MM.1S (cell line): Measurements from ENCODE around the gene ZNF680.

ENCODE experiments used
- EZH2 ChIP-seq: fragments of 300-600 bp; sonication (generic); optimal IDR thresholded peaks from 2 replicates; pipeline ENCODE3; 2017; ENCODE audit warnings: low read depth, mild to moderate bottlenecking, antibody characterized with exemption, low read length, mixed read lengths
- TF ChIP-seq, protein P1 (sequence below): fragments of 300-600 bp; sonication (generic); IDR thresholded peaks from 2 replicates; pipeline ENCODE4 v1.5.1; 2016; ENCODE audit warnings: antibody characterized with exemption, low read length, mixed read lengths

DNA sequence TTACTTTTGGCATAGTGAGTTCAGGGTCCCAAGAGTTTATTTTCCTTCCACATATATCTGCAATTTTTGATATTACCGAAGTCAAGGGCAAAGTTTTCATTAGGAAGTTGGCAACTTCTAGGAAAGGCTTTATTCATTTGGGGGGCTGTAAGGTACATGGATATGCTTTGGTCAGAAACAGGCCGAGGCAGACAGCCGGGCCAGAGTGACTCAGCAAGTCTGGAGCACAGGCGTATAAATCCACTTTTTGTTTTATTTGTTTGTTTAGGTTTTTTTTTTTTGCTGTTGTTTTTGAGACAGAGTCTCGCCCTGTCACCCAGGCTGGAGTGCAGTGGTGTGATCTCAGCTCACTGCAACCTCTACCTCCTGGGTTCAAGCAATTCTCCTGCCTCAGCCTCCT lies 3.7 kb downstream of the ZNF680 start:
- TF ChIP-seq, protein P1, sequence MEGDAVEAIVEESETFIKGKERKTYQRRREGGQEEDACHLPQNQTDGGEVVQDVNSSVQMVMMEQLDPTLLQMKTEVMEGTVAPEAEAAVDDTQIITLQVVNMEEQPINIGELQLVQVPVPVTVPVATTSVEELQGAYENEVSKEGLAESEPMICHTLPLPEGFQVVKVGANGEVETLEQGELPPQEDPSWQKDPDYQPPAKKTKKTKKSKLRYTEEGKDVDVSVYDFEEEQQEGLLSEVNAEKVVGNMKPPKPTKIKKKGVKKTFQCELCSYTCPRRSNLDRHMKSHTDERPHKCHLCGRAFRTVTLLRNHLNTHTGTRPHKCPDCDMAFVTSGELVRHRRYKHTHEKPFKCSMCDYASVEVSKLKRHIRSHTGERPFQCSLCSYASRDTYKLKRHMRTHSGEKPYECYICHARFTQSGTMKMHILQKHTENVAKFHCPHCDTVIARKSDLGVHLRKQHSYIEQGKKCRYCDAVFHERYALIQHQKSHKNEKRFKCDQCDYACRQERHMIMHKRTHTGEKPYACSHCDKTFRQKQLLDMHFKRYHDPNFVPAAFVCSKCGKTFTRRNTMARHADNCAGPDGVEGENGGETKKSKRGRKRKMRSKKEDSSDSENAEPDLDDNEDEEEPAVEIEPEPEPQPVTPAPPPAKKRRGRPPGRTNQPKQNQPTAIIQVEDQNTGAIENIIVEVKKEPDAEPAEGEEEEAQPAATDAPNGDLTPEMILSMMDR: no peak
- no peak for TF ChIP-seq EZH2
